Liver (tissue), 3 donors: ENCODE results near the gene HTRA1.

Experiments
- CTCF ChIP-seq: fragments of 150-350 bp; IDR thresholded peaks from 2 replicates; pipeline ENCODE4 v1.5.1; 2017; ENCODE audit warnings: improper control_type of control experiment, low read depth, low read length; ENCODE audit not compliant: missing input control
- REST ChIP-seq: IDR thresholded peaks from 2 replicates; pipeline ENCODE4 v1.6.1; 2016; ENCODE audit warnings: antibody characterized with exemption, mild to moderate bottlenecking
- RXRA ChIP-seq, 2 donors: IDR thresholded peaks; 2 replicates each; pipeline ENCODE4 v1.6.1; 2017 to 2018; ENCODE audit warnings: antibody characterized with exemption in 2 of 2, mild to moderate bottlenecking in 1 of 2
- SP1 ChIP-seq: IDR thresholded peaks from 2 replicates; pipeline ENCODE4 v1.6.1; 2018; ENCODE audit warnings: antibody characterized with exemption, mild to moderate bottlenecking
- TAF1 ChIP-seq: conservative IDR thresholded peaks from 2 replicates; pipeline ENCODE4 v1.6.1; 2016; ENCODE audit warnings: antibody characterized with exemption, mild to moderate bottlenecking
- YY1 ChIP-seq: IDR thresholded peaks from 2 replicates; pipeline ENCODE4 v1.6.1; 2016; ENCODE audit warnings: antibody characterized with exemption, mild to moderate bottlenecking
- ZBTB33 ChIP-seq: IDR thresholded peaks from 2 replicates; pipeline ENCODE4 v1.6.1; 2016; ENCODE audit warnings: antibody characterized with exemption
- donor health status: healthy.
- donor health status: healthy.

GRCh38 chr10:122464250-122464510 is 2.8 kb downstream of the HTRA1 start:
- no peak for TF ChIP-seq CTCF
- TF ChIP-seq TAF1, result no peak
- no peak for TF ChIP-seq SP1
- no peak for TF ChIP-seq YY1
- TF ChIP-seq REST, result no peak
- no peak for TF ChIP-seq ZBTB33
- no peak for TF ChIP-seq RXRA (IDR thresholded peaks at IDR 0.05)
